SJSA1 (cell line): Measurements from ENCODE around the gene SNX8. TPM values are rescaled to one million over a fixed set of nuclear protein-coding genes. Genes with fewer than 3 reads are reported as not detected.

Source experiments
- DNase-seq, 2 experiments: peaks; one replicate each; pipeline ENCODE4 v3.0.0-alpha.2; 2015 to 2020; ENCODE audit warnings: low spot score in 2 of 2, low read depth in 1 of 2
- H3K27ac ChIP-seq: fragments of 250-450 bp; sonication (Bioruptor Pico); 2 replicates; pipeline ENCODE4 v1.5.1; 2020; ENCODE audit warnings: mild to moderate bottlenecking, moderate library complexity
- H3K27me3 ChIP-seq: fragments of 250-450 bp; sonication (Bioruptor Pico); replicated peaks from 2 replicates; pipeline ENCODE4 v1.5.1; 2020; ENCODE audit warnings: mild to moderate bottlenecking, moderate library complexity
- H3K36me3 ChIP-seq: fragments of 250-450 bp; sonication (Bioruptor Pico); 2 replicates; pipeline ENCODE4 v1.5.1; 2020; ENCODE audit warnings: mild to moderate bottlenecking
- H3K4me1 ChIP-seq: fragments of 250-450 bp; sonication (Bioruptor Pico); replicated peaks from 2 replicates; pipeline ENCODE4 v1.6.1; 2021; ENCODE audit warnings: mild to moderate bottlenecking
- H3K4me3 ChIP-seq: fragments of 250-450 bp; sonication (Bioruptor Pico); 2 replicates; pipeline ENCODE4 v1.5.1; 2020; ENCODE audit warnings: mild to moderate bottlenecking
- H3K9me3 ChIP-seq: fragments of 250-450 bp; sonication (Bioruptor Pico); replicated peaks from 2 replicates; pipeline ENCODE4 v1.5.1; 2020; ENCODE audit warnings: mild to moderate bottlenecking
- total RNA-seq: library from RNA; depleted of rRNA; stranded (reverse); fragments of >200 nt; shearing (Covaris generic); gene quantifications from 2 replicates; pipeline ENCODE4 v1.2.3, GENCODE V29; 2014

Gene SNX8
- total RNA-seq, 1 experiment from 2014 or later = 12.2 TPM

DNA sequence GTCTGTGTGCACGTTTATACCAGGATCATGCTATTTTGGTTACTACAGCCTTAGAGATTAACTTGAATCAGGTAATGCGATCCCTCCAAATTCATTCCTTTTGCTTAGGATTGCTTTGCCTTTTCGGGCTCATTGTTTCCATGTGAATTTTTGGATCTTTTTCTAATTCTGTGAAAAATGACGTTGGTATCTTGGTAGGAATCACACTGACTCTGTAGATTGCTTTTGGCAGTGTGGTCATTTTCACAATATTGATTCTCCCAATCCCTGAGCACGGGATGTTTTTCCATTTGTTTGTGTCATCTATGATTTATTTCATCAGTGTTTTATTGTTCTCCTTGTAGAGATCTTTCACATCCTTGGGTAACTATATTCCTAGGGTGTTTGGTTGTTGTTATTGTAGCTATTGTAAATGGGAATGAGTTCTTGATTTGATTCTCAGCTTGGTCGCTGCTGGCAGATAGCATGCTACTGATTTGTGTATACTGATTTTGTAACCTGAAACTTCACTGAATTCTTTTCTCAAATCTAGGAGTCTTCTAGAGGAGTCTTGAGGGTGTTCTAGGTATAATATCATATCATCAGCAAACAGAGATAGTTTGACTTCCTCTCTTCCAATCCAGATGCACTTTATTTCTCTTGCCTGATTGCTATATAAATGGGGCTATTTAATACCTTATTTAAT is 18.2 kb downstream of the SNX8 start:
- no peaks in the 10 kb centered on the region for H3K27me3 ChIP-seq
- DNase-seq = no peak
- no peak overlapping the region for H3K4me3 ChIP-seq
- H3K4me1 ChIP-seq = peaks cover 6% of the 10 kb centered on the region
- H3K9me3 ChIP-seq = no peaks in the 10 kb centered on the region
- no peak overlapping the region for H3K27ac ChIP-seq
- no peaks in the 10 kb centered on the region for H3K36me3 ChIP-seq

DNA sequence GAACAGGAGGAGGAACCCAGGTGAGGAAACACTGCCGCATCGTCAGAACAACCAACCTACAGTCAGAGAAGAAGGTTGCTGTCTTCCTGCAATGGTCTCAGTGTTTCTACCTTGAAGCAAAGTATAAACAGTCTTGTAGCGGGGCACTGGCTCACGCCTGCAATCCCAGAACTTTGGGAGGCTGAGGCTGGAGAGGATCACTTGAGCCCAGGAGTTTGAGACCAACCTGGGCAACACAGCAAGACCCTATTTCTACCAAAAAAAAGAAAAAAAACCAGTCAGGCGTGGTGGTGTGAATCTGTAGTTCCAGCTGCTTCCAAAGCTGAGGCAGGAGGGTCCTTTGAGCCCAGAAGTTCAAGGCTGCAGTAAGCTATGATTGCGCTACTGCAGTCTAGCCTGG is 23.4 kb downstream of the SNX8 start:
- Histone ChIP-seq H3K4me3 (no peak overlapping the region), H3K9me3 (no peaks in the 10 kb centered on the region), H3K27ac (no peak overlapping the region), H3K4me1 (no peaks in the 10 kb centered on the region), H3K27me3 (no peaks in the 10 kb centered on the region), H3K36me3 (no peaks in the 10 kb centered on the region)
- DNase-seq = no peak

DNA sequence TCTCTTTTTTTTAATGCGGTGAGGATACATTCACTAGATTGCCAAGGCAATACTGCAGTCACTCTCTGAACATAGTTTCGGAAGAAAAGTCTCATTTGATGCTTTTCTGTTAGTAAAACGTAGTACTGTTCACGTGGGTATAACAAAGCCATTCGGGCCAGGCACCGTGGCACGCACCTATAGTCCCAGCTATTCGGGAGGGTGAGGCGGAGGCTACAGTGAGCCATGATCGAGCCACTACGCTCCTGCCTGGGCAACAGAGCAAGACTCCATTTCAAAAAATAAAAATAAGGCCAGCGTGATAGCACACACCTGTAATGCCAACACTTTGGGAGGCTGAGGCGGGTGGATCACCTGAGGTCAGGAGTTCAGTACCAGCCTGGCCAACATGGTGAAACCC is 24.6 kb downstream of the SNX8 start:
- H3K27ac ChIP-seq = no peak overlapping the region

DNA sequence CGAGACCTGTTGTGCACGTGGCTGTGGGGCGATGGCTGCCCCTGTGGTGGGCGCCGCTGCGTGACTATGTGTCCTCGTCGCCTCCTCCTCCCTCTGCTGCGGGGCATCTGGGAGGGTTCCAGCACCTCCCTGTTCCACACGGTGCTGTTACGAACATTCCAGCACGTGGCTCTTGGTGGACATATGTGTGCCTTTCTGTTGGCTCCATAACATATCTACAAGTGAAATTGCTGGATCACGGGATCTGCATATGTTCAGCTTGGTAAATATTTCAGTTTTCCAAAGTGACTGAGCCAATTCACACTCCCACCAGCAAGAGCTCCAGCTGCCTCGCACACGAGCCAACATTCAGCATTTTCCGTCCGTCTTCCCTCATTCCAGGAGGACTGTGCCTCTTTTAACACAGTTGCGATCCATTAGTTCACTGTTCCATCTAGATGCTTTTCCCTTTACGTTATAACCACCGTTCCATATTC is 25.1 kb downstream of the SNX8 start:
- DNase-seq = no peak
- Histone ChIP-seq H3K4me1 (no peaks in the 10 kb centered on the region), H3K27me3 (no peaks in the 10 kb centered on the region), H3K4me3 (no peak overlapping the region), H3K27ac (no peak overlapping the region), H3K9me3 (no peaks in the 10 kb centered on the region), H3K36me3 (no peaks in the 10 kb centered on the region)

More for the DNA sequence above, 24.6 kb downstream of the SNX8 start:
- no peaks in the 10 kb centered on the region for H3K4me1 ChIP-seq
- no peaks in the 10 kb centered on the region for H3K36me3 ChIP-seq
- no peaks in the 10 kb centered on the region for H3K9me3 ChIP-seq
- H3K4me3 ChIP-seq = no peak overlapping the region
- H3K27me3 ChIP-seq = no peaks in the 10 kb centered on the region
- DNase-seq = no peak

DNA sequence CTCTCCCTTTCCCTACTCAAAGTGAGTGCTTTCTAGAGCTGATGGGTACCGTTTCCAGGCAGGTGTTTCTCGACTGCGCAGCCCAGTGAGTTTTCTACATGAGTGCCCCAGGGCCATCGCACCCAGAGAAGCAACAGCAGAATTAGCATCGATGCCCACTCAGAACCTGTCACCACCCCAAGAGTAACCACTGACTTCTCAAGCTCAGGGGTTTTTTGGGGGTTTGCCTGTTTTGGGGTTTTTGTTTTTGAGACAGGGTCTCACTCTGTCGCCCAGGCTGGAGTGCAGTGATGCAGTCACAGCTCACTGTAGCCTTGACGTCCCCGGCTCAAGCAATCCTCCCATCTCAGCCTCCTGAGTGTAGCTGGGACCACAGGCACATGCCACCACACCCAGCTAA is 25.7 kb downstream of the SNX8 start:
- no peak for DNase-seq
- Histone ChIP-seq H3K9me3 (no peaks in the 10 kb centered on the region), H3K4me3 (no peak overlapping the region), H3K27ac (no peak overlapping the region), H3K36me3 (no peaks in the 10 kb centered on the region), H3K4me1 (no peaks in the 10 kb centered on the region), H3K27me3 (no peaks in the 10 kb centered on the region)

DNA sequence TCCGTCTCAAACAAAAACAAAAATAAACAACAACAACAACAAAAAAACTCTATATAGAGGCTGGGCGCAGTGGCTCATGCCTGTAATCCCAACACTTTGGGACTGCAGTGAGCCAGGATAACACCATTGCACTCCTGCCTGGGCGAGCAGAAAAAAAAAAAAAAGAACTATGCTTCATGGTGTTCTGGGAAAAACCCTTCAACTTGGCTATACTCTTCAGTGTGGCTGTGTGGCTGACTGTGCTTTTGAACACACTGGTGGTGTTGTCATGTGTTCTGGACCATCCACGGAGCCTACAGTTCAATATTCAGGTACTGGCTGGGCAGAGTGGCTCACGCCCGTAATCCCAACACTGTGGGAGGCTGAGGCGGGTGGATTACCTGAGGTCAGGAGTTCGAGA is 26.5 kb downstream of the SNX8 start:
- no peak for DNase-seq
- Histone ChIP-seq H3K4me1 (no peaks in the 10 kb centered on the region), H3K36me3 (no peaks in the 10 kb centered on the region), H3K27ac (no peak overlapping the region), H3K9me3 (no peaks in the 10 kb centered on the region), H3K27me3 (no peaks in the 10 kb centered on the region), H3K4me3 (no peak overlapping the region)

DNA sequence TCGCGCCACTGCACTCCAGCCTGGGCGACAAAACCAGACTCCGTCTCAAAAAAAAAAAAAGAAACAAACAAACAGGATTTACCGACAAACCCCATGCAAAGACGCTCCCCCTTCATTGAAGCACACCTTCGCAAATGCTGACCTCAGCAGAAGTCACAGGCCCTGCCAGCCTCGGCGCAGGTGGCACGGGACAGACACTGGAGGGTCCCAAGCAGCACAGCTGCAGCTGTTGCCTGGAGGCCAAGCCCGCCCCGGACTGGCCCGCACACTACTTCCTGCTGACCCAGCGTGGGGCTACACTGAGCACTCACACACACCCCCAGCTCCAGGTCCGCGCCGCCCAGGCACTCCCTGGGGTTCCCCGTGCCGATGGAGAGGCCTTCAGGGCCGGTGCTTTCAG is 31.2 kb downstream of the SNX8 start:
- no peaks in the 10 kb centered on the region for H3K27me3 ChIP-seq
- DNase-seq = no peak
- H3K27ac ChIP-seq = no peak overlapping the region
- no peaks in the 10 kb centered on the region for H3K4me1 ChIP-seq
- H3K4me3 ChIP-seq = no peak overlapping the region
- H3K9me3 ChIP-seq = no peaks in the 10 kb centered on the region
- no peaks in the 10 kb centered on the region for H3K36me3 ChIP-seq

DNA sequence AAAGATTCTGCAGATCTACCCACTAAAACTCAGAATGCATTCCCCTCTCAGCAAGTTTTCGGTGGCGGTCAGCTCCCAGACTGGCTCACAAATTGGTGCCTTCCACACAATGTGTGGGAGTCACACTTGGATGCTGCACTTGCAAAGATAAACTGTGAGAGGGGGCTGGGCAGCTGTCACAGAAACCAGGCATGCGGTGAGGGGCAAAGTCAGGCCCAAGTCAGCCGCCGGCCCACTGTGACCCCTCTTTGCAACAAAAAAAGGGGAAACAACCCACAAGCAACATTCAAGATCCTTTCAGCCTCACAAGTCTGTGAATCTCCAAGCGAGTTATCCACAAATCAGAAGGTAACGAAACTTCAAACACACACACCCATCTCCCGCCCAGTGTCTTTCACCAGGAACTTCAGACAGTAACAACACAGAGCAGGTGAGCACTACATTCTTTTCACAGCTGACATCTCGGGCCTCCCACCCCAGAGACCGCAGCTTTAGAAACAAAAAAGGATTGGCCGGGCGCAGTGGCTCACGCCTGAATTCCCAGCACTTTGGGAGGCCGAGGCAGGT is 32.0 kb downstream of the SNX8 start:
- H3K4me1 ChIP-seq = no peaks in the 10 kb centered on the region
- H3K4me3 ChIP-seq = no peak overlapping the region
- no peaks in the 10 kb centered on the region for H3K27me3 ChIP-seq
- no peaks in the 10 kb centered on the region for H3K9me3 ChIP-seq
- DNase-seq = no peak
- no peak overlapping the region for H3K27ac ChIP-seq
- no peaks in the 10 kb centered on the region for H3K36me3 ChIP-seq

DNA sequence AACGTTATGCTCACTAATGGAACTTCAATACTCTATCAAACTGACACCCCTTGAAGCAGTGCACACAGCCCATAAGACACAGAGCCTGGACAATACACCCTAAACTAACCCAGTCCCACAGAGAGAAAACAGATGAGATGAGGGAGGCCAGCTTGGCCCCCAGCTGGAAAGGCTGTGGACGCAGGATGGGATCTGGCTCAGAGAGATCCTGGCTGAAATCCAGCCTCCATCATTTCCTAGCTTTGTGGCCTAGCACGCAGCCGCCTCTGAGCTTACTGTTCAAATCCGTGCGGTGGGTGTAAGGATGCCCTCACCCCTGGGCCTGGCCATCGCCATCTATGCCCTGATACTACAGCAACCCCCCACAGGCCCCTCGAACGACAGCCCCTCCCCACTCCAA is 32.7 kb downstream of the SNX8 start:
- DNase-seq = no peak
- Histone ChIP-seq H3K4me3 (no peak overlapping the region), H3K36me3 (0 out of 2 replicates have a peak, but pooled peaks cover 3% of the 10 kb centered on the region), H3K4me1 (no peaks in the 10 kb centered on the region), H3K27ac (no peak overlapping the region), H3K27me3 (no peaks in the 10 kb centered on the region), H3K9me3 (no peaks in the 10 kb centered on the region)

DNA sequence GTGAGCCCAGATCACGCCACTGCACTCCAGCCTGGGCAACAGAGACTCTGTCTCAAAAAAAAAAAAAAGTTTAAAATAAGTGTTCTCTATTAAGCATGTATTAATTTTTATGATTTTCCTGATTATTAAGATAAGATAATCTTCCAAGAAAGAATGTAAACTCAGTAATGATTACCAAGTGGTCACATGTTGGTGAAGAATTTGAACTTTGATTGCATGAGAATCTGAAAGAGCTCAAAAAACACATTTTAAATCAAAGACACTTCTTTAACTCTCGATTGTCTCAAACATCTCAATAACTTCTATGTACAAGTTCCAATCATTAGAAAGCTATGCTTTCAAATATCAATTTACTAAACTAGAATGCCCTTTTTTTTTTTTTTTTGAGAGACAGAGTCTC is 33.8 kb downstream of the SNX8 start:
- H3K4me3 ChIP-seq = no peak overlapping the region
- DNase-seq = no peak
- H3K27me3 ChIP-seq = no peaks in the 10 kb centered on the region
- peaks cover 5% of the 10 kb centered on the region; the same call in 1 of the 2 replicates for H3K36me3 ChIP-seq
- H3K4me1 ChIP-seq = no peaks in the 10 kb centered on the region
- no peak overlapping the region for H3K27ac ChIP-seq
- no peaks in the 10 kb centered on the region for H3K9me3 ChIP-seq

DNA sequence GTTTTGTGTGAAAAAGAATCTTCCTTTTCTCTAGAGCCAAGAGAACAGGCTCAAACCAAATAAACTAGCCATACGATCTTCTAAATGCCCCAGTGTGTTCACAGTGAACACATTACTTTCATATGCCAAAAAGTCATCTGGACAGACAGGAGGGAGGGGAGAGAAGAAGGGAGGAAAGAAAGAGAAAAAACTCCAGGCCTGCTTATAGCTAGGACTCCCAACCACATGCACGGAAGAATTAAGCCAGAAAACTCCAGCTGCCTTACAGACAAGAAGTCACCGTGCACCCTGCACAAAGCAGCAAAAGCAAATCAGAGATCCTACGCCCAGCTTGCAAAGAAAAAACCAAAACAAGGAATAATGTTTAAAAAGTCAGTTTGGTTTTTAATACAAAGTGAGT is 34.3 kb downstream of the SNX8 start:
- Histone ChIP-seq H3K27me3 (no peaks in the 10 kb centered on the region), H3K36me3 (peaks cover 5% of the 10 kb centered on the region; the same call in 1 of the 2 replicates), H3K4me1 (no peaks in the 10 kb centered on the region), H3K4me3 (no peak overlapping the region), H3K9me3 (no peaks in the 10 kb centered on the region), H3K27ac (no peak overlapping the region)
- DNase-seq = no peak

DNA sequence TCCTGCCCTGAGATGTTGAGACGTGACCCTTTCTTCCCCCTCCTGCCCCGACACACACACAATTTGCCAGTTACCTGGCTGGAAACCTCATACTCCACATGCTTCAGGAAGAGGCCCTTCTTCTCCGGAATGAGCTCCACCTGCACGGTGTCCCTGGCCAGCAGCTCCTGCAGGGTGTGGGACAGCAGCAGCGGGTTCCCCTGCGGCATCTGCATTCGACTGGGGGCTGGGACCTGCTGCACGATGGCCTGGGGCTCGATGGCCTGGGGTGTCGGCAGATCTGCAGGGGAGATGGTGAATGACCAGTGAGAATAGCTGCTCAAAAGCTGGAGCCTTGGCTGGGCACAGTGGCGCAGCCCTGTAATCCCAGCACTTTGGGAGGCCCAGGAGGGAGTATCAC is 36.2 kb downstream of the SNX8 start:
- peaks cover 13% of the 10 kb centered on the region; the same call in 1 of the 2 replicates for H3K36me3 ChIP-seq
- no peaks in the 10 kb centered on the region for H3K9me3 ChIP-seq
- H3K4me1 ChIP-seq = no peaks in the 10 kb centered on the region
- no peak overlapping the region for H3K27ac ChIP-seq
- no peak for DNase-seq
- H3K4me3 ChIP-seq = no peak overlapping the region
- no peaks in the 10 kb centered on the region for H3K27me3 ChIP-seq

DNA sequence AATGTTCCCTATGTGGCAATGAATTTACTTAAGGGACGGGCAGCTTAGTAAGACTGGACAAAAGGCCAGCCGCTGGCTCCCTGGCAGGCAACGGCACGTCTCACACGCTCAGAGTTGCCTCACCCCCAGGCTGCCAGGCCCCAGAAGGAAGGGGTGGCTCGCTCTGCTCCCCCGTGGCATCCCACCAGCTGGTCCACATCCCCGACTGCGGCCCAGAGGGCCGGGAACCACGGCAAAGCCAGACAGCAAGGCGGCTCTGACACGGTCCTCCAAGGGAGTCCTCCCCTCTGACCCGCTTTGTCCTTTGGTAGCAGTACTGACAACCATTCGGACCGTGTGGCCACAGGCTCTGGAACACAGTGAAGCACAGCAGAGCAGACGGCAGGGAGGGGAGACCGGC is 38.1 kb downstream of the SNX8 start:
- no peaks in the 10 kb centered on the region for H3K27me3 ChIP-seq
- no peak overlapping the region for H3K4me3 ChIP-seq
- H3K4me1 ChIP-seq = no peaks in the 10 kb centered on the region
- peaks cover 24% of the 10 kb centered on the region for H3K36me3 ChIP-seq
- no peak for DNase-seq
- H3K9me3 ChIP-seq = no peaks in the 10 kb centered on the region
- no peak overlapping the region for H3K27ac ChIP-seq

DNA sequence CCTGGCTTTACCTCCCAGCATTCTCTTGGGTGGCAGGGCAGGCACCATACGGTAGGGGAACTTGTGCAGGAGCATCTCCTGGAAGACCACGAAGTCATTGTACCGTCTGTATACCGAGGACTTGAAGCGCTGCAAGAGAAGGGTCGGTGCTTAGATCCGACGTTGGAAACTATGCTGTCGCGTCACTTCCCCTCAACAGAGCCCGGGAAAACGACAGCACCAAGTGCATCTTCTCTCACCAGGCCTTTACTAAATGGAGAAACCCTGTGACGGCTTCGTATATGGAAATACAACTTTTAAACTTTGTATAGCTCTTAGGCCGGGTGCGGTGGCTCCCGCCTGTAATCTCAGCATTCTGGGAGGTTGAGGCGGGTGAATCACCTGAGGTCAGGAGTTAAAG is 39.1 kb downstream of the SNX8 start:
- no peak overlapping the region for H3K27ac ChIP-seq
- no peak for DNase-seq
- no peaks in the 10 kb centered on the region for H3K27me3 ChIP-seq
- H3K4me1 ChIP-seq = no peaks in the 10 kb centered on the region
- peaks cover 31% of the 10 kb centered on the region for H3K36me3 ChIP-seq
- H3K9me3 ChIP-seq = no peaks in the 10 kb centered on the region
- no peak overlapping the region for H3K4me3 ChIP-seq

DNA sequence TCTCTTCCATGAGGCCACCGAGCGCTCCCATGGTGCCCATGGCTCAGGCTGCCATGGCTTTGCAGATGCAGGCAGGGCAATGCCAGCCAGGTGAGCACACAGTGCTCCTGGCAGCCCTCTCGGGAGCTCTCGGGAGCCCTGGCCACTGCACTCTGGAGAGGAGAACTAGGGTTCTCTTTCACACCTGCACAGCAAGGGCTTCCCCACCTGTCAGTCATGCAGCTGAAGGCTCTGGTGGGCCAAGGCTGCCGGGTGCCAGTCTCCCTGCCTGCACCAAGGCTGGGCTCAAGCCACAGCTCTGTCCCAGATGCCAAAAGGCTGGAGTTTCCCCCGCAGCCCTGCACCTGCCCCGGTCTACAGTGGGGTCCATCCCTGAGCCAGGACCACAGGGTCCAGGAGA is 39.6 kb downstream of the SNX8 start:
- Histone ChIP-seq H3K9me3 (no peaks in the 10 kb centered on the region), H3K27me3 (no peaks in the 10 kb centered on the region), H3K4me1 (peaks cover 3% of the 10 kb centered on the region), H3K4me3 (no peak overlapping the region), H3K36me3 (peaks cover 31% of the 10 kb centered on the region), H3K27ac (no peak overlapping the region)
- DNase-seq = no peak
